Measurements from ENCODE around the gene SLC6A3. TPM values are rescaled to one million over a fixed set of nuclear protein-coding genes. Genes with fewer than 3 reads are reported as not detected.

SLC6A3 gene
- total and polyA plus RNA-seq, 2 of the 13 experiments (the other 11 are each of a cell fraction or from before 2014, with no cell fraction given): 0.01 TPM; not detected in 1

GRCh38 chr5:1347571-1347970, 97.7 kb downstream of the SLC6A3 start:
- Histone ChIP-seq H3K9ac (ENCODE audit: insufficient read depth, low read depth, low read length) (no peak overlapping the region), H3K79me2 (ENCODE audit: insufficient read depth, low read length) (peaks cover 17% of the 10 kb centered on the region), H3K36me3 (replicated peaks in 1 of 2; ENCODE audit: control insufficient read depth in 1 of 2, insufficient read depth in 2 of 2, low read length in 2 of 2) (peaks cover 3 to 4% of the 10 kb centered on the region in 2 experiments; a peak in 4 of 5 replicates), H2AFZ (ENCODE audit: low read length) (no peak overlapping the region), H3K27me3 (ENCODE audit: control insufficient read depth in 1 of 2, insufficient read depth in 2 of 2, low read length in 2 of 2) (peaks cover 0 to 4% of the 10 kb centered on the region in 2 experiments; a peak in 1 of 5 replicates), H3K9me3 (ENCODE audit: low read length) (no peaks in the 10 kb centered on the region), H3K4me3 (replicated peaks in 1 of 3; ENCODE audit: insufficient read depth in 1 of 3, low read depth in 2 of 3, low read length in 3 of 3) (no peak overlapping the region), H4K20me1 (ENCODE audit: insufficient read depth, low read length) (no peaks in the 10 kb centered on the region), H3K27ac (ENCODE audit: extremely low read length, insufficient read depth, low read length) (no peak overlapping the region), H3K4me2 (ENCODE audit: low read depth, low read length) (no peak overlapping the region), H3K4me1 (ENCODE audit: insufficient read depth, low read length) (peaks cover 24% of the 10 kb centered on the region)
- in situ Hi-C loops (cut with HindIII; ENCODE audit: extremely low pct_ligation_motif_present, low pct_unique_long_range_greater_than_20kb) (no loop called here), intact Hi-C loops (cut with micrococcal nuclease; ENCODE audit: unreplicated experiment) (no loop called here)
- ChIA-PET CTCF (ENCODE audit: low intra/inter-chr PET ratio, low total read pairs) (no interaction called here), POLR2A (interaction anchor here (0.8 kb wide), 1 partner anchor 19 kb away, joined by 3 read pairs; no protein-coding TSS in a partner anchor)
- FAIRE-seq (no peak), DNase-seq (ENCODE audit: low spot score) (no peak), ATAC-seq (no peak)
- WGBS (ENCODE audit: low lambda C conversion rate): 90% methylated on average over 9 of the region's 10 CpGs
- TF ChIP-seq ZC3H13 (CRISPR knock-in tag; IDR thresholded peaks at IDR 0.05): 0 out of 2 replicates have a peak, but pooled peaks have one; percentile 28
- TF ChIP-seq RBM22 (optimal IDR thresholded peaks at IDR 0.05; ENCODE audit: low read length): no peak
- no TSS peak for BruUV-seq (replicated peaks)

DNA sequence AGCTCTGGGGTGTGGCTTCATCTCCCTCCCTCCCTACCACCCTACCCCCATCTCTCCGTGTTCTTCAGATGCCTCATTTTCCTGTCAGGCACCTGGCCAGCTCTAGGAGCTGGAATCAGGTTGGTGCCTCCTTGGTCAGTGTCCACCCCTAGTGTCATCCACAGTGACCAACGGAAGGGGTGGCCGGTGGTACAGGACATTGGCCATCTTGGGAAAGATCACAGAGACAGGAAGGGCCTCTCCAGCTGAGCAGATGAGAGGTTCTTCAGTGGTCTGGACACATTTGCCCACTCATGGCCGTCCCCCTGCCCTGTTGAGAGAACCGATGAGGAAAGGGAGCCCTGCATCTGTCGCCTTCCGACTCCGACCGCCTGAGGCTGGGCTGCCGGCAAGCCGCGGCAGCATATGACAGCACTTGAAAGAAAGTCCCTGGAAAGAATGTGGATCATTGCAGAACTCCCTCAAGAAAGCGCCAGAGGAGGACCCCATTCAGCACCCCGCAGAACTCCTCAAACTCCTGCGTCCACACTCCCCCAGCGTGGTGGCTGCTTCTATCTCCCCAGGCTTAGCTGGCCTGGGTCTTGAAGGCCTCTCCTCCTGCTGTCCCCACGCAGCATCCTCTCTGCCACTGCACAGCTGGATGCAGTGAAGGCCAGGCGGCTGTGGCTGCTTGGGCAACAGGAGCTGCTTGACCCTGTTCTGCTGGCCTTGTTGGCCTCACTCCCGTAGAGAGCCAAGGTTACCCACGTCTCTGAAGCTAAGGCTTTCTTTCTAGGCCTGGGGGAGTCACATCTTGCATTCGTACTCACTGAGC, 98.4 kb downstream of the SLC6A3 start:
- peaks cover 7 to 11% of the 10 kb centered on the region in 2 experiments; a peak in 4 of 5 replicates for H3K36me3 ChIP-seq (replicated peaks in 1 of 2; ENCODE audit: control insufficient read depth in 1 of 2, insufficient read depth in 2 of 2, low read length in 2 of 2)
- H3K27ac ChIP-seq (ENCODE audit: extremely low read length, insufficient read depth, low read length): no peak overlapping the region
- CTCF ChIA-PET (ENCODE audit: low intra/inter-chr PET ratio, low total read pairs): no interaction called here
- H4K20me1 ChIP-seq (ENCODE audit: insufficient read depth, low read length): no peaks in the 10 kb centered on the region
- TF ChIP-seq SP5 (CRISPR knock-in tag; IDR thresholded peaks at IDR 0.05; ENCODE audit: borderline replicate concordance, low read depth): no peak
- TF ChIP-seq ZNF34 (CRISPR knock-in tag; IDR thresholded peaks at IDR 0.05; ENCODE audit: borderline replicate concordance): no peak
- TF ChIP-seq KLF6 (CRISPR knock-in tag; IDR thresholded peaks at IDR 0.05): no peak
- TF ChIP-seq SCMH1 (CRISPR knock-in tag; IDR thresholded peaks at IDR 0.05; ENCODE audit: borderline replicate concordance): no peak
- peak; percentile 49; the same call in 1 of the 2 replicates for TF ChIP-seq ZC3H13 (CRISPR knock-in tag; IDR thresholded peaks at IDR 0.05)
- TF ChIP-seq HCFC1 (IDR thresholded peaks at IDR 0.05; ENCODE audit: low read depth, low read length): no peak
- 0 out of 2 replicates have a peak, but pooled peaks have one; percentile 72 for TF ChIP-seq FOXO4 (CRISPR knock-in tag; conservative IDR thresholded peaks at IDR 0.05)
- 92% methylated on average over 16 of the region's 21 CpGs for WGBS (ENCODE audit: low lambda C conversion rate)
- no peaks in the 10 kb centered on the region for H3K9me3 ChIP-seq (ENCODE audit: low read length)
- H3K4me2 ChIP-seq (ENCODE audit: low read depth, low read length): no peak overlapping the region
- H3K27me3 ChIP-seq (ENCODE audit: control insufficient read depth in 1 of 2, insufficient read depth in 2 of 2, low read length in 2 of 2): no peaks in the 10 kb centered on the region
- ATAC-seq (no peak), FAIRE-seq (no peak), DNase-seq (ENCODE audit: low spot score) (no peak)
- no peak overlapping the region for H2AFZ ChIP-seq (ENCODE audit: low read length)
- H3K79me2 ChIP-seq (ENCODE audit: insufficient read depth, low read length): peaks cover 17% of the 10 kb centered on the region
- in situ Hi-C loops (cut with HindIII; ENCODE audit: extremely low pct_ligation_motif_present, low pct_unique_long_range_greater_than_20kb): no loop called here
- intact Hi-C loops (cut with micrococcal nuclease; ENCODE audit: unreplicated experiment): no loop called here
- no peak overlapping the region for H3K9ac ChIP-seq (ENCODE audit: insufficient read depth, low read depth, low read length)
- BruUV-seq (replicated peaks): no TSS peak
- no peak overlapping the region for H3K4me3 ChIP-seq (replicated peaks in 1 of 3; ENCODE audit: insufficient read depth in 1 of 3, low read depth in 2 of 3, low read length in 3 of 3)
- H3K4me1 ChIP-seq (ENCODE audit: insufficient read depth, low read length): peaks cover 24% of the 10 kb centered on the region
- POLR2A ChIA-PET: interaction anchor here (0.8 to 3.0 kb wide), 2 partner anchors 18 to 19 kb away, joined by 3 to 12 read pairs; no protein-coding TSS in a partner anchor
